ENCODE data around the gene ZNF426.

GRCh38 chr19:9584073-9584833 is 45.8 kb upstream of the ZNF426 start, which contains the start of gene ZNF121:
- TF ChIP-seq CTCF (IDR thresholded peaks at IDR 0.05) (no peak), POLR2A (IDR thresholded peaks at IDR 0.05) (no peak)

Measured in lower leg skin (tissue), 3 donors.